MM.1S (cell line): Measurements from ENCODE around the gene CHST3.

Source experiments
- DNase-seq: peaks from one replicate; pipeline ENCODE4 v3.0.0-alpha.2; 2015
- H2AFZ ChIP-seq: fragments of 300-600 bp; sonication (generic); 2 replicates; pipeline ENCODE4 v1.6.0; 2016; ENCODE audit warnings: antibody characterized with exemption, low read length
- H3F3A ChIP-seq: fragments of 300-600 bp; sonication (generic); 2 replicates; pipeline ENCODE4 v1.6.1; 2016; ENCODE audit warnings: mild to moderate bottlenecking, antibody characterized with exemption, low read length, moderate library complexity, mixed read lengths; ENCODE audit not compliant: insufficient read depth
- H3K27ac ChIP-seq: fragments of 300-600 bp; sonication (generic); 2 replicates; pipeline ENCODE4 v1.5.1; 2016; ENCODE audit warnings: mild to moderate bottlenecking, low read length
- H3K27me3 ChIP-seq: fragments of 300-600 bp; sonication (generic); replicated peaks from 2 replicates; pipeline ENCODE4 v1.6.0; 2016; ENCODE audit warnings: low read length; ENCODE audit not compliant: insufficient read depth
- H3K36me3 ChIP-seq: fragments of 300-600 bp; sonication (generic); replicated peaks from 2 replicates; pipeline ENCODE4 v1.6.1; 2016; ENCODE audit warnings: mild to moderate bottlenecking, low read length, mixed read lengths; ENCODE audit not compliant: insufficient read depth
- H3K4me1 ChIP-seq: fragments of 300-600 bp; sonication (generic); 2 replicates; pipeline ENCODE4 v1.6.1; 2016; ENCODE audit warnings: low read length, mixed read lengths
- H3K4me2 ChIP-seq: fragments of 300-600 bp; sonication (generic); 2 replicates; pipeline ENCODE4 v1.6.0; 2016; ENCODE audit warnings: low read depth, low read length
- H3K4me3 ChIP-seq: fragments of 300-600 bp; sonication (generic); 2 replicates; pipeline ENCODE4 v1.5.1; 2016; ENCODE audit warnings: low read length, mixed read lengths
- H3K79me2 ChIP-seq: fragments of 300-600 bp; sonication (generic); 2 replicates; pipeline ENCODE4 v1.6.1; 2016; ENCODE audit warnings: mixed run types, low read length, mixed read lengths
- H3K9ac ChIP-seq: fragments of 300-600 bp; sonication (generic); 2 replicates; pipeline ENCODE4 v1.6.1; 2016; ENCODE audit warnings: low read length, mixed read lengths
- H3K9me2 ChIP-seq: fragments of 300-600 bp; sonication (generic); replicated peaks from 2 replicates; pipeline ENCODE4 v1.6.1; 2016; ENCODE audit warnings: mild to moderate bottlenecking, low read length, mixed read lengths; ENCODE audit not compliant: insufficient read depth
- H3K9me3 ChIP-seq: fragments of 300-600 bp; sonication (generic); replicated peaks from 2 replicates; pipeline ENCODE4 v1.6.1; 2016; ENCODE audit warnings: mild to moderate bottlenecking, low read length, mixed read lengths; ENCODE audit not compliant: insufficient read depth
- H4K20me1 ChIP-seq: fragments of 300-600 bp; sonication (generic); 2 replicates; pipeline ENCODE4 v1.6.1; 2016; ENCODE audit warnings: mild to moderate bottlenecking, low read length, moderate library complexity, mixed read lengths; ENCODE audit not compliant: insufficient read depth
- EZH2 ChIP-seq: fragments of 300-600 bp; sonication (generic); optimal IDR thresholded peaks from 2 replicates; pipeline ENCODE3; 2017; ENCODE audit warnings: low read depth, mild to moderate bottlenecking, antibody characterized with exemption, low read length, mixed read lengths
- EZH2phosphoT487 ChIP-seq: fragments of 300-600 bp; sonication (generic); IDR thresholded peaks from 2 replicates; pipeline ENCODE4 v1.6.1; 2018; ENCODE audit warnings: antibody characterized with exemption, low read length
- TF ChIP-seq, protein P1 (sequence below): fragments of 300-600 bp; sonication (generic); IDR thresholded peaks from 2 replicates; pipeline ENCODE4 v1.5.1; 2016; ENCODE audit warnings: antibody characterized with exemption, low read length, mixed read lengths

Gene CHST3

DNA sequence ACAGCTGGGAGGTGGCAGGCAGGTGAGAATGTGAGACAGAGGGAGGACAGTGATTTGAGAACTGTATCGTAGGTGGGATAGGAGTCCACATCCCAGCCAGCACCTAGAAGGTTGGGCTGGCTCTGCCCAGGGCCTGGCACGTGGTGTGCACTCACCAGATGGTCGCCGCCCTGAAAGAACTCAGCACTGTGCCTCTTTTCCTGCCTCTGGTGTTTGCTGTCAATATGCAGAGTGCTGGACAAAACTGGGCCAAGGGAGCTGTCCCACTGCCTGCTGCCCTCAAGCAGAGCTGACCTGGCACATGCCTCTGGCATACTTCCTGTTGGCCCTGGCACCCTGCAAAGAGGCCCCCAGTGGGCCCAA is 36.8 kb downstream of the CHST3 start:
- Histone ChIP-seq H3K79me2 (no peaks in the 10 kb centered on the region), H3K27ac (no peak overlapping the region), H3K9me2 (no peaks in the 10 kb centered on the region), H3F3A (no peaks in the 10 kb centered on the region), H3K4me3 (no peak overlapping the region), H3K9me3 (no peaks in the 10 kb centered on the region), H3K27me3 (no peaks in the 10 kb centered on the region), H3K36me3 (no peaks in the 10 kb centered on the region), H3K9ac (no peak overlapping the region), H3K4me1 (no peaks in the 10 kb centered on the region), H2AFZ (no peak overlapping the region), H3K4me2 (no peak overlapping the region), H4K20me1 (no peaks in the 10 kb centered on the region)
- DNase-seq: no peak
- TF ChIP-seq EZH2 (no peak), EZH2phosphoT487 (no peak)
- TF ChIP-seq, protein P1, sequence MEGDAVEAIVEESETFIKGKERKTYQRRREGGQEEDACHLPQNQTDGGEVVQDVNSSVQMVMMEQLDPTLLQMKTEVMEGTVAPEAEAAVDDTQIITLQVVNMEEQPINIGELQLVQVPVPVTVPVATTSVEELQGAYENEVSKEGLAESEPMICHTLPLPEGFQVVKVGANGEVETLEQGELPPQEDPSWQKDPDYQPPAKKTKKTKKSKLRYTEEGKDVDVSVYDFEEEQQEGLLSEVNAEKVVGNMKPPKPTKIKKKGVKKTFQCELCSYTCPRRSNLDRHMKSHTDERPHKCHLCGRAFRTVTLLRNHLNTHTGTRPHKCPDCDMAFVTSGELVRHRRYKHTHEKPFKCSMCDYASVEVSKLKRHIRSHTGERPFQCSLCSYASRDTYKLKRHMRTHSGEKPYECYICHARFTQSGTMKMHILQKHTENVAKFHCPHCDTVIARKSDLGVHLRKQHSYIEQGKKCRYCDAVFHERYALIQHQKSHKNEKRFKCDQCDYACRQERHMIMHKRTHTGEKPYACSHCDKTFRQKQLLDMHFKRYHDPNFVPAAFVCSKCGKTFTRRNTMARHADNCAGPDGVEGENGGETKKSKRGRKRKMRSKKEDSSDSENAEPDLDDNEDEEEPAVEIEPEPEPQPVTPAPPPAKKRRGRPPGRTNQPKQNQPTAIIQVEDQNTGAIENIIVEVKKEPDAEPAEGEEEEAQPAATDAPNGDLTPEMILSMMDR: no peak

DNA sequence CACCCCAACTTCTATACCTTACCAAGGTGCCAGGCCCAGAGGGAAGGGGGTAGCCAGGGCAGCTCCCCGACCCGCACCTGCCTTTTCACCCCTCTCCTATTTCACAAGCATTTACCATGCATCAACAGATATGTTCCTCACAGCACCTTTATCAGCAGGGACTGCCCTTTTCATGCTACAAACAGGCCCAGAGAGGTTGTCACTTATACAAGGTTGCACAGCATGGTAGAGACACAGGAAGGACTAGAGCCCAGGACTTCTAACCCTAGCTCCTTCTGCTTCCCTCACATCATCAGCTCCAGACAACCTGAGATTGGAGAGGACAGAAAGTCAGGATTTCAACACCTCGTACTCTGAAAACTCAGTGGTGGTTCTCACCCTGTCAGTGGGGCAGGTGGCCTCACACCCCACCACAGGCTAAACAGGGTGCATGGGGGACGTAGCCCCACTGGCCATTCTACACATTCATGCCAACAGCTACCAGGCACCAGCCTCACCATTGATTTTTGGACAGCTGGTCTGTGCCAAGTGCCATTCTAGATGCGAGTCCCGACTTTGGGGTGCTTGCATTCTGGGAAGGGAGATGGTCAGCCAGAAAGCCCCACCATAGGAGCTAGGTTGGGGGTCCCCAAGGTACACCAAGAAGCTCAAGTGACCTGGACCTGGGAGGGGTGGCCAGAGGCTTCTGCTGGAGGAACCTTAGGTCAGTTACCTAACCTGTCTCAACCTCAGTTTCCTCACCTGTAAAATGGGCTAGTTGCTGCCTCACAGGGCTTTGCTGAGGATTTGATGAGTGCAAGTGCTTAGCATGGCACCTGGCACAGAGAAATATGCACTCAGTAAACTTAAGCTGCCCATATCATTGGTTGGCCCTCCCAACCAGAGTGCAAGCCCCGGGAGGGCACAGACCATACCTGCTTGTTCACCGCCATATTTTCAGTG is 38.4 kb downstream of the CHST3 start:
- TF ChIP-seq, protein P1: no peak
- TF ChIP-seq EZH2 (no peak), EZH2phosphoT487 (no peak)
- H3K79me2 ChIP-seq: no peaks in the 10 kb centered on the region

GRCh38 chr10:72006026-72006425 is 41.8 kb downstream of the CHST3 start:
- Histone ChIP-seq H4K20me1 (no peaks in the 10 kb centered on the region), H3K36me3 (no peaks in the 10 kb centered on the region), H3K9me3 (no peaks in the 10 kb centered on the region), H3K27ac (no peak overlapping the region), H3F3A (no peaks in the 10 kb centered on the region), H3K79me2 (no peaks in the 10 kb centered on the region), H2AFZ (no peak overlapping the region), H3K27me3 (no peaks in the 10 kb centered on the region), H3K4me2 (no peak overlapping the region), H3K4me1 (no peaks in the 10 kb centered on the region), H3K9me2 (no peaks in the 10 kb centered on the region), H3K9ac (no peak overlapping the region), H3K4me3 (no peak overlapping the region)
- DNase-seq: no peak
- TF ChIP-seq, protein P1: no peak
- TF ChIP-seq EZH2 (no peak), EZH2phosphoT487 (no peak)

More for the DNA sequence above, 38.4 kb downstream of the CHST3 start:
- no peaks in the 10 kb centered on the region for H4K20me1 ChIP-seq
- no peaks in the 10 kb centered on the region for H3K9me3 ChIP-seq
- no peaks in the 10 kb centered on the region for H3K4me1 ChIP-seq
- H3K4me2 ChIP-seq: no peak overlapping the region
- H3F3A ChIP-seq: no peaks in the 10 kb centered on the region
- DNase-seq: no peak
- no peak overlapping the region for H3K27ac ChIP-seq
- no peak overlapping the region for H3K4me3 ChIP-seq
- no peak overlapping the region for H3K9ac ChIP-seq
- no peak overlapping the region for H2AFZ ChIP-seq
- H3K27me3 ChIP-seq: no peaks in the 10 kb centered on the region
- H3K9me2 ChIP-seq: no peaks in the 10 kb centered on the region
- no peaks in the 10 kb centered on the region for H3K36me3 ChIP-seq
